ENCODE data around the gene MYCBPAP. TPM values are rescaled to one million over a fixed set of nuclear protein-coding genes. Genes with fewer than 3 reads are reported as not detected.

Gene MYCBPAP
- total RNA-seq, 1 experiment from 2014 or later = 1.9 TPM

- ATAC-seq (no peak), DNase-seq (no peak)
- no TSS peak for BruUV-seq (replicated peaks)
- Histone ChIP-seq H3K9ac (ENCODE audit: low read length) (no peak overlapping the region), H3K36me3 (ENCODE audit: low read depth, low read length) (no peaks in the 10 kb centered on the region), H3K4me1 (ENCODE audit: insufficient read depth, low read length) (peaks cover 12% of the 10 kb centered on the region), H3K9me2 (replicated peaks; ENCODE audit: low read length) (no peaks in the 10 kb centered on the region), H3K4me2 (ENCODE audit: low read length) (no peak overlapping the region), H2AFZ (ENCODE audit: low read length) (no peak overlapping the region), H3F3A (ENCODE audit: low read length, unreplicated experiment) (no peaks in the 10 kb centered on the region), H3K4me3 (ENCODE audit: low read length) (no peak overlapping the region), H3K27me3 (ENCODE audit: low read length) (no peaks in the 10 kb centered on the region), H3K79me2 (ENCODE audit: low read length) (no peaks in the 10 kb centered on the region), H4K20me1 (ENCODE audit: low read length) (no peaks in the 10 kb centered on the region), H3K27ac (ENCODE audit: low read length) (no peak overlapping the region), H3K9me3 (ENCODE audit: low read length) (no peaks in the 10 kb centered on the region)
- TF ChIP-seq EZH2 (IDR thresholded peaks at IDR 0.05; ENCODE audit: low read length, unreplicated experiment) = no peak
- TF ChIP-seq EZH2phosphoT487 (IDR thresholded peaks at IDR 0.05; ENCODE audit: borderline replicate concordance, low read length) = no peak
- TF ChIP-seq, protein P1, sequence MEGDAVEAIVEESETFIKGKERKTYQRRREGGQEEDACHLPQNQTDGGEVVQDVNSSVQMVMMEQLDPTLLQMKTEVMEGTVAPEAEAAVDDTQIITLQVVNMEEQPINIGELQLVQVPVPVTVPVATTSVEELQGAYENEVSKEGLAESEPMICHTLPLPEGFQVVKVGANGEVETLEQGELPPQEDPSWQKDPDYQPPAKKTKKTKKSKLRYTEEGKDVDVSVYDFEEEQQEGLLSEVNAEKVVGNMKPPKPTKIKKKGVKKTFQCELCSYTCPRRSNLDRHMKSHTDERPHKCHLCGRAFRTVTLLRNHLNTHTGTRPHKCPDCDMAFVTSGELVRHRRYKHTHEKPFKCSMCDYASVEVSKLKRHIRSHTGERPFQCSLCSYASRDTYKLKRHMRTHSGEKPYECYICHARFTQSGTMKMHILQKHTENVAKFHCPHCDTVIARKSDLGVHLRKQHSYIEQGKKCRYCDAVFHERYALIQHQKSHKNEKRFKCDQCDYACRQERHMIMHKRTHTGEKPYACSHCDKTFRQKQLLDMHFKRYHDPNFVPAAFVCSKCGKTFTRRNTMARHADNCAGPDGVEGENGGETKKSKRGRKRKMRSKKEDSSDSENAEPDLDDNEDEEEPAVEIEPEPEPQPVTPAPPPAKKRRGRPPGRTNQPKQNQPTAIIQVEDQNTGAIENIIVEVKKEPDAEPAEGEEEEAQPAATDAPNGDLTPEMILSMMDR (conservative IDR thresholded peaks at IDR 0.05; ENCODE audit: low read depth, low read length) = no peak
- CTCF ChIA-PET = no interaction called here
- POLR2A ChIA-PET (ENCODE audit: unreplicated experiment) = no interaction called here
- intact Hi-C loops (cut with micrococcal nuclease) = no loop called here
Measured at GRCh38 chr17:50513495-50513894, 5.3 kb downstream of the MYCBPAP start.

DNA sequence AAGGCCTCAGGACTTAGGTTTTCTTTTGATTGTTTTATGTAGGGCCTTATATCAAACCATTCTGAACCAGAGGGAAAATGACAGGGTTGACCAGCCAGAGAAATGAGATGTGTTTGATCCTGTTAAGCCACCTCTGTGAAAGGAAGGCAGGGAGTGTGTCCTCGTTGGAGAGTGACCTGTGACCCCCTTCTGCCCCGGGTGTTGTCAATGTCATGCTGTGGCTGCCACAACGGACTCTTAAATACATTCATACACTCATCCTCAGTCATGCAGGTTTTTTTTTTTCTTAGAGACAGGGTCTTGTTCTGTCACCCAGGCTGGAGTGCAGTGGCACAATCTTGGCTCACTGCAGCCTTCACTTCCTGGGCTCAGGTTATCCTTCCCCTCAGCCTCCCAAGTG, 6.1 kb downstream of the MYCBPAP start:
- no peak overlapping the region for H3K4me2 ChIP-seq (ENCODE audit: low read length)
- no peaks in the 10 kb centered on the region for H4K20me1 ChIP-seq (ENCODE audit: low read length)
- H3K9ac ChIP-seq (ENCODE audit: low read length) = no peak overlapping the region
- POLR2A ChIA-PET (ENCODE audit: unreplicated experiment) = no interaction called here
- H3F3A ChIP-seq (ENCODE audit: low read length, unreplicated experiment) = no peaks in the 10 kb centered on the region
- no peaks in the 10 kb centered on the region for H3K36me3 ChIP-seq (ENCODE audit: low read depth, low read length)
- DNase-seq (no peak), ATAC-seq (no peak)
- H2AFZ ChIP-seq (ENCODE audit: low read length) = no peak overlapping the region
- BruUV-seq (replicated peaks) = no TSS peak
- H3K9me3 ChIP-seq (ENCODE audit: low read length) = no peaks in the 10 kb centered on the region
- no peak overlapping the region for H3K27ac ChIP-seq (ENCODE audit: low read length)
- peaks cover 12% of the 10 kb centered on the region for H3K4me1 ChIP-seq (ENCODE audit: insufficient read depth, low read length)
- no peaks in the 10 kb centered on the region for H3K9me2 ChIP-seq (replicated peaks; ENCODE audit: low read length)
- no peaks in the 10 kb centered on the region for H3K79me2 ChIP-seq (ENCODE audit: low read length)
- H3K4me3 ChIP-seq (ENCODE audit: low read length) = no peak overlapping the region
- H3K27me3 ChIP-seq (ENCODE audit: low read length) = no peaks in the 10 kb centered on the region
- CTCF ChIA-PET = no interaction called here
- TF ChIP-seq EZH2phosphoT487 (IDR thresholded peaks at IDR 0.05; ENCODE audit: borderline replicate concordance, low read length) = no peak
- no peak for TF ChIP-seq EZH2 (IDR thresholded peaks at IDR 0.05; ENCODE audit: low read length, unreplicated experiment)
- TF ChIP-seq, protein P1 (conservative IDR thresholded peaks at IDR 0.05; ENCODE audit: low read depth, low read length) = no peak
- intact Hi-C loops (cut with micrococcal nuclease) = no loop called here

GRCh38 chr17:50514936-50515702, 6.9 kb downstream of the MYCBPAP start:
- CTCF ChIA-PET = interaction anchor here (0.5 kb wide), 1 partner anchor 10 kb away, joined by 3 read pairs; no protein-coding TSS in a partner anchor
- POLR2A ChIA-PET (ENCODE audit: unreplicated experiment) = no interaction called here
- Histone ChIP-seq H3K27me3 (ENCODE audit: low read length) (no peaks in the 10 kb centered on the region), H3K27ac (ENCODE audit: low read length) (no peak overlapping the region), H4K20me1 (ENCODE audit: low read length) (no peaks in the 10 kb centered on the region), H3K36me3 (ENCODE audit: low read depth, low read length) (no peaks in the 10 kb centered on the region), H3K4me3 (ENCODE audit: low read length) (no peak overlapping the region), H3K9ac (ENCODE audit: low read length) (no peak overlapping the region), H3K4me1 (ENCODE audit: insufficient read depth, low read length) (peaks cover 15% of the 10 kb centered on the region), H3F3A (ENCODE audit: low read length, unreplicated experiment) (no peaks in the 10 kb centered on the region), H3K4me2 (ENCODE audit: low read length) (no peak overlapping the region), H3K9me3 (ENCODE audit: low read length) (no peaks in the 10 kb centered on the region), H2AFZ (ENCODE audit: low read length) (no peak overlapping the region), H3K79me2 (ENCODE audit: low read length) (no peaks in the 10 kb centered on the region), H3K9me2 (replicated peaks; ENCODE audit: low read length) (no peaks in the 10 kb centered on the region)
- DNase-seq = no peak
- no TSS peak for BruUV-seq (replicated peaks)
- ATAC-seq = no peak
- intact Hi-C loops (cut with micrococcal nuclease) = no loop called here
- TF ChIP-seq, protein P1 (conservative IDR thresholded peaks at IDR 0.05; ENCODE audit: low read depth, low read length) = no peak
- TF ChIP-seq EZH2phosphoT487 (IDR thresholded peaks at IDR 0.05; ENCODE audit: borderline replicate concordance, low read length) = no peak
- no peak for TF ChIP-seq EZH2 (IDR thresholded peaks at IDR 0.05; ENCODE audit: low read length, unreplicated experiment)

Data from PC-3 (cell line).